DMS114 treated with DMSO at 0.1 percent for 48 hours (cell line): Measurements from ENCODE around the gene AHNAK2.

Experiments used
- DNase-seq: peaks from one replicate; lab custom pipeline; 2025; ENCODE audit not compliant: unreplicated experiment; lab: John Stamatoyannopoulos, UW

Gene AHNAK2

GRCh38 chr14:104887623-104888488 lies 90.3 kb downstream of the AHNAK2 start:
- DNase-seq: no peak
